NB4 (cell line): Measurements from ENCODE around the gene HRAS.

ENCODE experiments used
- DNase-seq: peaks from one replicate; pipeline ENCODE4 v3.0.0; 2010; ENCODE audit warnings: low read depth
- H3K4me3 ChIP-seq: one replicate; pipeline ENCODE4 v1.5.1; 2011; ENCODE audit warnings: mild to moderate bottlenecking, low read depth, low read length, moderate library complexity
- CTCF ChIP-seq: IDR thresholded peaks from one replicate; pipeline ENCODE4 v1.5.1; 2012; ENCODE audit warnings: low read depth, low read length
- MAX ChIP-seq: IDR thresholded peaks from 2 replicates; pipeline ENCODE4 v1.6.1; 2011; ENCODE audit warnings: low read depth, low read length
- MYC ChIP-seq: IDR thresholded peaks from 2 replicates; pipeline ENCODE4 v1.6.1; 2011; ENCODE audit warnings: low read depth, low read length
- POLR2A ChIP-seq: IDR thresholded peaks from 2 replicates; pipeline ENCODE4 v1.6.1; 2011; ENCODE audit warnings: mild to moderate bottlenecking; ENCODE audit not compliant: insufficient read length; ENCODE audit errors: extremely low read depth

Gene HRAS

DNA sequence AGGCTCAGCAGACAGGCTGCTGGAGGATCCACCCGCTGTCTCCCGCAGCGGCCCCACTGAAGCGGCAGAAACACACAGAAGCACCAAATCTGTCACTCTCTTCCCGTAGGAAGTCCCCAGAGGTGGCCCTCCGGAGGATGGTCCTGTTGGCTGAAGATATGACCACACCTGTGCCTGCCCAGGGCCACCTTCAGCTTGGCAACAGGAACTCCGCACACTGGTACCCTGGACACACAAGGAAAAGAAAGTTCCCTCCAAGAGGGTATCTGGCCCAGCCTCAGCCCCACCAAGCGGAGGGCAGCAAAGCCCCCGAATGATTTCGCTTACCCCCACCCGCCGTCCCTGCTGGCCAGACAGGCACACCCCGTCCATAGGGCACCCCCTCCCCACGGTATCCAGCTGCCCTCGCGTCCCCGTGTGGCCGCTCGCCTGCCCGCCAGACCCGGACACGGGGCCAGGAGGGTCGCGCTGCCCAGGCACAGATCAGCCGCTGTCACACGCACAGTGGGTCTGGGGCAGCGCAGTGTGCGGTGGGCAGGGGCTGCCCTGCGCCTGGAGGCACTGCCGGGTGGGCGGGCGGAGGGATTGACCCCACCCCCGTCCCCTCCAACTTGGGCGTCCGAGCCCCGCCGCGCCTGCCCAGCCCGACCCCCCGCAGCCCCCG lies 32.4 kb upstream of the HRAS start:
- H3K4me3 ChIP-seq: peak overlapping the region; percentile 49
- no peak for TF ChIP-seq MAX
- no peak for DNase-seq

- no peak for DNase-seq
- TF ChIP-seq MYC: no peak
- no peak for TF ChIP-seq POLR2A
- no peak for TF ChIP-seq CTCF
- TF ChIP-seq MAX: no peak
- peak overlapping the region; percentile 49 for H3K4me3 ChIP-seq
Observed at GRCh38 chr11:567011-567628, 31.7 kb upstream of the HRAS start.

GRCh38 chr11:565921-566509 lies 30.6 kb upstream of the HRAS start:
- TF ChIP-seq MYC (no peak), CTCF (no peak), MAX (no peak)
- no peak for DNase-seq
- no peak overlapping the region for H3K4me3 ChIP-seq

DNA sequence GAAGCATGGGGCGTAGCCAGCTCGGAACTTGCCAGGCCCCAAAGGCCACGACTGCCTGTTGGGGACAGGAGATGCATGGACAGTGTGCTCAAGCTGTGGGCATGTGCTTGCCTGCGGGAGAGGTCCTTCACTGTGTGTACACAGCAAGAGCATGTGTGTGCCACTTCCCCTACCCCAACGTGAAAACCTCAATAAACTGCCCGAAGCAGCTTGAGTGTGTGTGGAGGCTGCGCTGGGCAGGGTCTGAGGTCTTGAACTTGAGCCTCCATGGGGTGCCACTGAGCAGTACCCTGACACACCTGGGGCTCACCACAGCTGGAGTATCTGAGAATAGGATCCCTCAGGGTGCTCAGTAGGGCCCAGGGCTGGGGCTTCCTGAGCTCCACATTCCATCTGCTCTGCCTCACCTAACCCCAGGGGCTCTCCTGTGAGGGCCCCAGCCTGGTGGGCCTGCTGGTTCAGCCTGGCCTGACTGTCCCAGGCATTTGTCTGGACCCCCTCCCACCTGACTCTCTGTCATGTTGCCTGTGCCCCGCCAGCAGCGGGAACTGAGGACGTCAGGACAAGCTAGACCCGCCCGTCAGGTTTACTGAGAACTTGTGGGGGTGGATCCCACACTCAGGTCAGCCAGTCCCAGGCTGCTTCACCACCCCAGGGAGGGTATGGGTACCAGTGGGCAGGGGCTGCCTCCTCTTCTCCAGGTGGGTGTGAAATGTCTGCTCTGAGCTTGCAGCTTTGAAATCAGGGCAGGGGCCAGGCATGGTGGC lies 28.6 kb upstream of the HRAS start:
- TF ChIP-seq CTCF (no peak), MAX (no peak), MYC (no peak), POLR2A (no peak)
- no peak for DNase-seq
- H3K4me3 ChIP-seq: no peak overlapping the region

DNA sequence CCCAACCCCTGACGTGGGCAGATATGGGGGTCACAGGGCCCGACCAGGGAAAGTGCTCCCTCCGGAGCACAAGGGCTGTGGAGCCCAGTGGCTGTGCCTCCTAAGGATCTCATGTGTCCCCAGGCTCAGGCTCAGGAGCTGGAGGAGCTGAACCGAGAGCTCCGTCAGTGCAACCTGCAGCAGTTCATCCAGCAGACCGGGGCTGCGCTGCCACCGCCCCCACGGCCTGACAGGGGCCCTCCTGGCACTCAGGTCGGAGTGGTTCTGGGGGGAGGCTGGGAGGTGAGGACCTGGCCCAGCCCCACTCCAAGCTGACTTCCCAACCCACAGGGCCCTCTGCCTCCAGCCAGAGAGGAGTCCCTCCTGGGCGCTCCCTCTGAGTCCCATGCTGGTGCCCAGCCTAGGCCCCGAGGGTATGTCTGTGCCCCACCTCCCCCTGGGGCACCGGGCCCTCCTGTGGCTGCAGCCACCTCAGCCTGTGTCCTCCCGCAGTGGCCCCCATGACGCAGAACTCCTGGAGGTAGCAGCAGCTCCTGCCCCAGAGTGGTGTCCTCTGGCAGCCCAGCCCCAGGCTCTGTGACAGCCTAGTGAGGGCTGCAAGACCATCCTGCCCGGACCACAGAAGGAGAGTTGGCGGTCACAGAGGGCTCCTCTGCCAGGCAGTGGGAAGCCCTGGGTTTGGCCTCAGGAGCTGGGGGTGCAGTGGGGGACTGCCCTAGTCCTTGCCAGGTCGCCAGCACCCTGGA lies 27.9 kb upstream of the HRAS start:
- H3K4me3 ChIP-seq: no peak overlapping the region
- DNase-seq: no peak
- no peak for TF ChIP-seq MAX
- TF ChIP-seq CTCF: no peak
- TF ChIP-seq POLR2A: no peak
- no peak for TF ChIP-seq MYC
